Measurements from ENCODE around the gene PAPOLA. TPM values are rescaled to one million over a fixed set of nuclear protein-coding genes. Genes with fewer than 3 reads are reported as not detected.

Gene PAPOLA
- total RNA-seq, 4 donors from 2014 or later, result 66.1 to 91.4 (median 76.0) TPM

DNA sequence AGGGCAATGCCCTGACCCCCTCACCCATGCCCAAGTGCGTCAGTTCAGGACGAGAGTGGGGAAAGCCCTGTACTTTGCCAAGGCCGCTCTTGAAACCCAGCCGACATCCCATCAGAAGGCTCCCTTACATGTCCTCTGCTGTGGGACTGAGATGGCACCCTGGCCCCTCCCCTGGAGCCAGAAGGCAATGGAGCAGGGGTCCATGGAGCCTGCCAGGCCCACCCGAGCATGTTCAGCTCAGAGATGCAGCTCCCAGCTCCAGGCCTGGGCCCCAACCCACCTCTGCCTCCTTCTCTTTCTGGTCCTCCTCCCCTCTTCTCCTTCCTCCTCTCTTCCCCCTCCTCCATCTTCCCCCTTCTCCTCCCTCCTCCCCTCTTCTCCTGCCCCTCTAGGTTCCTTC, 95.5 kb downstream of the PAPOLA start:
- 90 to 92% methylated on average over 5 of the region's 5 CpGs for WGBS, 2 donors
- intact Hi-C loops (cut with DNase I; ENCODE audit: low total_unique reads), result no loop called here
- TF ChIP-seq, protein P1, sequence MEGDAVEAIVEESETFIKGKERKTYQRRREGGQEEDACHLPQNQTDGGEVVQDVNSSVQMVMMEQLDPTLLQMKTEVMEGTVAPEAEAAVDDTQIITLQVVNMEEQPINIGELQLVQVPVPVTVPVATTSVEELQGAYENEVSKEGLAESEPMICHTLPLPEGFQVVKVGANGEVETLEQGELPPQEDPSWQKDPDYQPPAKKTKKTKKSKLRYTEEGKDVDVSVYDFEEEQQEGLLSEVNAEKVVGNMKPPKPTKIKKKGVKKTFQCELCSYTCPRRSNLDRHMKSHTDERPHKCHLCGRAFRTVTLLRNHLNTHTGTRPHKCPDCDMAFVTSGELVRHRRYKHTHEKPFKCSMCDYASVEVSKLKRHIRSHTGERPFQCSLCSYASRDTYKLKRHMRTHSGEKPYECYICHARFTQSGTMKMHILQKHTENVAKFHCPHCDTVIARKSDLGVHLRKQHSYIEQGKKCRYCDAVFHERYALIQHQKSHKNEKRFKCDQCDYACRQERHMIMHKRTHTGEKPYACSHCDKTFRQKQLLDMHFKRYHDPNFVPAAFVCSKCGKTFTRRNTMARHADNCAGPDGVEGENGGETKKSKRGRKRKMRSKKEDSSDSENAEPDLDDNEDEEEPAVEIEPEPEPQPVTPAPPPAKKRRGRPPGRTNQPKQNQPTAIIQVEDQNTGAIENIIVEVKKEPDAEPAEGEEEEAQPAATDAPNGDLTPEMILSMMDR (IDR thresholded peaks at IDR 0.05), result no peak
- TF ChIP-seq POLR2A (IDR thresholded peaks at IDR 0.05), result no peak
- DNase-seq (ENCODE audit: low spot score in 2 of 2), result no peak
- H3K4me3 ChIP-seq (ENCODE audit: low read depth, poor library complexity, severe bottlenecking), result no peak overlapping the region

DNA sequence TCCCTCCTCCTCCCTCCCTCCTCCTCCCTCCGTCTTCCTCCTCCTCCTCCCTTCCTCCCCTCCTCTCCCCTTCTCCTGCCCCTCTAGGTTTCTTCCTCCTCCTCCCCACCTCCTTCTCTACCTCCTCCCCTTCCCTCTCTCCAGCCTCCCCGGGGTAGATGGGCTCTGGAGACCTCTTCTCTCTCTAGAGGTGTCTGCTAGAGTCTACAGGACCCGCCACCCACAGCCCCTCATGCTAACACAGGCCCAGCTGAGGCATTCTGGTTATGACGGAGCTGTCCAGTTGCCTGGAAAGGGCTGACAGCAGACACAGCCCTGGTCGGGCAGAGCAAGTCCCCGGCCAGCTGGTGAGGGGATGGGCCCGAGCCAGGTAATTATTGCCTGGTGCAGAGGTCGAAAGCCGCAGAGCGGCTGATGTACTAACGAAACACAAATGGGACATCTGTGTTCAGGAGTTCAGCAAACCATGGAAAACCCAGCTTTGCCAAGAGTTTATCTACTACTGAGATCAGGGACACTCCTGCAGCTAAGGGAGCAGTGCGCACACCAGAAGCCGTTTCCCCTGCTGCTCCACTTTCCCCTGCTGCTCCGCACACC, 96.2 kb downstream of the PAPOLA start:
- TF ChIP-seq POLR2A (IDR thresholded peaks at IDR 0.05), result no peak
- TF ChIP-seq, protein P1 (IDR thresholded peaks at IDR 0.05), result no peak
- no peak for DNase-seq (ENCODE audit: low spot score in 2 of 2)
- intact Hi-C loops (cut with DNase I; ENCODE audit: low total_unique reads), result no loop called here
- 57 to 61% methylated on average over 13 to 14 of the region's 14 CpGs for WGBS, 2 donors
- no peak overlapping the region for H3K4me3 ChIP-seq (ENCODE audit: low read depth, poor library complexity, severe bottlenecking)

DNA sequence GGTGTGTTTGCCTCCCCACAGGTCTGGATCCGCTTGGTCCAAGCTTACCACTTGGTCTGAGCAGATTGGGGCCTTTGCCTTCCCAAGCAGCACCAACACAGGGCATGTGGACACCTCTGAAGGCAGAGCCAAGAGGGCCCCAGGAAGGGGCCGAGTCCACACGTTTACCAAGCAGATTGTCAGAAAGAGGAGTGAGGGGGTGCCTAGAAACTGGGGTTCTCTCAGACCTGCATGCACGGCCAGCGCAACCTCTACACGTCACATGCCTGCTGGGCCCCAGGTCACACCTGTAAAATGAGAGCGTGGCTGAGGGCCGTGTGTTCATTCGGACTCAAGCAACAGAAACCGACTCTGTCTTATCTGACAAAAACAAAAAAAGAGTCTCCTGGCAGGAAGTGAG, 96.9 kb downstream of the PAPOLA start:
- WGBS, 2 donors, result 86 to 93% methylated on average over 10 of the region's 10 CpGs
- no peak for DNase-seq (ENCODE audit: low spot score in 2 of 2)
- no peak for TF ChIP-seq POLR2A (IDR thresholded peaks at IDR 0.05)
- TF ChIP-seq, protein P1 (IDR thresholded peaks at IDR 0.05), result no peak
- intact Hi-C loops (cut with DNase I; ENCODE audit: low total_unique reads), result no loop called here
- H3K4me3 ChIP-seq (ENCODE audit: low read depth, poor library complexity, severe bottlenecking), result no peak overlapping the region

DNA sequence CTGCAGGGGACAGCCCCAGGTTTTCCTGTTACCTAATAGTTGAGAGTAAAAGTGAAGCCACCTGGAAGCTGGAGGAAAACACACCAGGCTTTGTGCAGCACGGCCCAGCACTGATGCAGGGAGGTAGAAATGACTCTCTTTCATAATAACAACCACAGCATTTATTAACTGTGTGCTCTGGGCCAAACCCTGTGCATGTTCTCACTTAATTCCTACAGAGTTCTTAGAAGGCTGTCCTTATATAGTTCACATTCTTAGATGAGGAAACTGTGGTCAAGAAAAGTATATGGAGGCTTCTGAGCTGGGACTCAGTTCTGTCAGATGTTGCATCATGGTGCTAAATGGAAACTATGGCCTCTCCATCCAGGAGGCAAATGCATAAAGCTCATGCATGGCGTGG, 100.0 kb downstream of the PAPOLA start:
- TF ChIP-seq POLR2A (IDR thresholded peaks at IDR 0.05), result no peak
- TF ChIP-seq, protein P1 (IDR thresholded peaks at IDR 0.05), result no peak
- 77 to 92% methylated on average over 2 of the region's 2 CpGs for WGBS, 2 donors
- intact Hi-C loops (cut with DNase I; ENCODE audit: low total_unique reads), result no loop called here
- no peak overlapping the region for H3K4me3 ChIP-seq (ENCODE audit: low read depth, poor library complexity, severe bottlenecking)
- DNase-seq (ENCODE audit: low spot score in 2 of 2), result no peak

DNA sequence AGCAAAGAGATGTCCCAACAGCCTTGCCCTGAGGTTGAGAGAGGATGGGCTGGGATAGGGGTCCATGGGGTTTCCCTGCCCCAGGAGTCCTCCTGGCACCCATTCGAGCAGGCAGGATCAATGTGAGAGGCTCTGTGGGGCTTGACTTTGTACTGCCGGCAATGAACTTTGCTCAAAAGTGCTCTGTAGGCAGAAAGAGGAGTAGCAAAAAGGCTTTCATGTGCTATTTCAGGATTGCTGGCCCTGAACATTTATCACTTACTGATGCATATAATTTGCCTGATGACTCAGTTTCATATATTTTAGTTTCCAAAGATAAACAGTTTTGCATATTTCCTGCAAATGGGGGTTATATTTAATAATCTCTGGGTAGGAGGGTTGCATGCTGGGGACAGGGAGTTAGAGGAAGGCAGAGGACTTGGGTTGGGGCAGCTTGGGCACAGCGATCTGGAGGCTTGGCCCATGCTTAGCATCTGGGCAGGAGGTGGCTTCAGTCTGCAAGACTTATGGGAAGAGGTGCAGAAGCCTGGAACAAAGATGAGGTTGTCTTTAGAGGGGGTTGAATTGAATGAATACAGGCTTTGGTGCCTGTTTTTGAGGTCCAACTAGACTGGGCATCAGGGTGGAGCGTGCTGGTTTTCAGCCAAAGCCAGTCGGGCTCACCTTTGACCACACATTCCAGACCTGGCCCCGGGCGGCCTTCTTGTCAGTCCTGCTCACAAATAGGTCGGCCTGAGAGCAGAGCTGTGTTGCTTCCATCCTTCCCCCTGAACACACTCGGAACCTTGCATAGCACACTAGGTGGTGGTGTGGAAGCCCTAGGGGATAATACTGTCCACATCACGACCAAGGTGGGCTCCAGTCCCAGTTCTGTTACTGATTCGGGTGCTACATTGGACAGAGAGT, 101.4 kb downstream of the PAPOLA start:
- TF ChIP-seq, protein P1 (IDR thresholded peaks at IDR 0.05), result no peak
- no peak for TF ChIP-seq POLR2A (IDR thresholded peaks at IDR 0.05)
- DNase-seq (ENCODE audit: low spot score in 2 of 2), result no peak
- intact Hi-C loops (cut with DNase I; ENCODE audit: low total_unique reads), result no loop called here
- WGBS, 2 donors, result 70 to 74% methylated on average over 11 of the region's 11 CpGs
- no peak overlapping the region for H3K4me3 ChIP-seq (ENCODE audit: low read depth, poor library complexity, severe bottlenecking)
